GM18505 (cell line): ENCODE measurements around the gene KCNJ2.

Experiments used
- ATAC-seq: cut with Tn5 transposase; IDR thresholded peaks from one replicate; pipeline ENCODE4 v1.9.1; 2021; ENCODE audit not compliant: unreplicated experiment
- POLR2A ChIP-seq: IDR thresholded peaks from 4 replicates; pipeline ENCODE4 v1.6.1; 2011; ENCODE audit warnings: borderline replicate concordance; ENCODE audit not compliant: insufficient read depth, insufficient read length; ENCODE audit errors: extremely low read depth

Gene KCNJ2

DNA sequence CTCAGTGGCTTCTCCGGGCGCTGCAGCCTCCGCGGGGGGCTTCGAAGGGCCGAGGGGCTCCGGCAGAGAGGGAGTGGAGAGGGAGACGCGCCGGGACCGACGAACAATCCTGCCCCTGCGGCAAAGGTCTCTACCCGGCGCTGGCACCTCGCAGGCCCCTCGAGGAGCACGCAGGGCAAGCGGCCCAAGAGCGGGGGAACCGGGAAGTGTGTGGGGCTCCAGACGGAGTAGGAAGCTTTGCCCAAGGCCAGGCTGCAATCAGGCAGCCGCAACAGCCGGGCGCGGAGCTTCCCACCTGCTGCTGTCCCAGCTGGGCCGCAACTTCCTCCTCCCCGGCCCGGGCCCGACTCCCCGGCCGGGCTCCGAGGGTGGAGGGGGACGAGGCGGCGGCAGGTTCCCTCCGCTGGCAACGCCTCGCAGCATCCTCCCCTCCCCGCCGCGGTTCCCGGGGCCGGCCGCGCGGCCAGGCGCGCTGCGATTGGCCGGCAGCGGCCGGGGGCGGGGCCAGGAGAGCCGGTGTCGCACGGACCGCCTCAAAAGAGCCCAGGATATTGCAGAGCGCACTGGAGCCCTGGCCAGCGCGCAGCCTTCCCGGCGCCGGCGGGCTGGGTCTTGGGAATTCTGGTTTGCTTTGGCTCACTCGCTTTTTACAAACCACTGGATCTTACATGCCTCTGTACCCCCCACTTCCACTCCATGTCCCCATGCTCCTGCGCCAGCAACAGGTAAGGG lies at the start of gene KCNJ2:
Gene KCNJ2 (plus strand): TSS at position 556 of the 732 bp plus-strand sequence. CDS start 5,508 bp downstream, outside the sequence.
- peak; percentile 97 for ATAC-seq

GRCh38 chr17:70119545-70119944 lies 49.8 kb upstream of the KCNJ2 start:
- TF ChIP-seq POLR2A = no peak
- no peak for ATAC-seq

More for the DNA sequence above, at the start of gene KCNJ2:
- no peak for TF ChIP-seq POLR2A

DNA sequence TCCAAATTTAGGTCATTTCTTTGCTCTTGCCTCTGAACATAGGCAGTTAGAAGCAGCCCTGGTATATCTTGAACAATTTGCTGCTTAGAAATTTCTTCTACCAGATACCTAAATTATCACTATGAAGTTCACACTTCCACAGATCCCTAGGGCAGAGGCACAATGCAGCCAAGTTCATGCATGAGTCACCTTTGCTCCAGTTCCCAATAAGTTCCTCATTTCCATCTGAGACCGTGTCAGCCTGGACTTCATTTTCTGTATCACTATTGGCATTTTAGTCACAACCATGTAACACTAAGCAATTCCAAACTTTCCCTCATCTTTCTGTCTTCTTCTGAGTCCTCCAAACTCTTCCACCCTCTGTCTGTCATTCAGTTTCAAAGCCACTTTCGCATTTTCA lies 49.3 kb upstream of the KCNJ2 start:
- TF ChIP-seq POLR2A = no peak

GRCh38 chr17:70120425-70120824 lies 48.9 kb upstream of the KCNJ2 start:
- no peak for TF ChIP-seq POLR2A
- peak; percentile 55 for ATAC-seq

More for the DNA sequence above, 49.3 kb upstream of the KCNJ2 start:
- no peak for ATAC-seq

DNA sequence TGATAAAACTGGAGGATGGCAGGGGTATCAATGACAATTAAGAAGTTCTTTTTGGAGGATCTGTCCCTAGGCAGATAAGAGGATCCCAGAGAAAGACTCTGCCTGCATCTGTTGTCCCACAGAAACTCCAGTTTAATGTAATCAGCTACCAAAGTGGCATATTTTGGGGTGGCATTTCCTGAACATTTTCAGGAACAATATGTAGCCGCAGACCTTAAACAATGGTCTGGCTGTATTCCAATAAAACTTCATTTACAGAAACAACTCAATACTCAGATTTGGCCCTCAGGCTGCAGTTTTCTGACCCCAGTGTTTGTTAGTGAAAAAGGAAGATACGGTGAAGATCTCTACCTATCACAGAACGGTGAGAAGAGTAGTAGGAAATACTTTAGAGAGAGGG lies 48.2 kb upstream of the KCNJ2 start:
- TF ChIP-seq POLR2A = no peak
- ATAC-seq = no peak

GRCh38 chr17:70123193-70123592 lies 46.1 kb upstream of the KCNJ2 start:
- no peak for ATAC-seq
- TF ChIP-seq POLR2A = no peak

- ATAC-seq = no peak
- TF ChIP-seq POLR2A = no peak
These were observed 44.6 kb upstream of the KCNJ2 start for GRCh38 chr17:70124723-70125122.

GRCh38 chr17:70127221-70127873 lies 42.0 kb upstream of the KCNJ2 start:
- TF ChIP-seq POLR2A = no peak
- ATAC-seq = no peak

DNA sequence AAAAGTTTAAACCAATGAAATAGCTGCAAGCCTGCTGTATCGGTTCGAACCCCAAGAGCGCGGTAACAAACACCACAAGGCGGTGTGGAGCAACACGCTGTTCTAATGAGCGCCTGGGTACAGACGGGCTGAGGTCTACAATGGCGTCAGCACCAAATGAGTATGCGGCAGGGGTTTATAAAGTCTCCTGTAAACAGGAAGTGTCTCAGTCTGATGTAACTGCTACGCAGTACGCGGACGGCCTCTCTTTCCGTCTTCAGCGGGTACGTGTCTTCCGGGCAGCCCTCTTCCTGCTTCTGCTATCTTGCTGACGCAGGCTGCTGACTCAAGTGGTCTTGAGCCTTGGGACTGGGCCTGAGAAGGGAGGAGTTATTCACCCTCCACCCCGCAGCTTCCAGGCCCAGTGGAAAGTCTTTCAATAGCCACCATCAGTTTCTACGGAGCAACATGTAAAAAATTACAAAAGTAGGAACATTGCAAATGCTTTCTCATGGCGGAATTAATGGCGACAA lies 40.5 kb upstream of the KCNJ2 start:
- ATAC-seq = no peak
- no peak for TF ChIP-seq POLR2A

DNA sequence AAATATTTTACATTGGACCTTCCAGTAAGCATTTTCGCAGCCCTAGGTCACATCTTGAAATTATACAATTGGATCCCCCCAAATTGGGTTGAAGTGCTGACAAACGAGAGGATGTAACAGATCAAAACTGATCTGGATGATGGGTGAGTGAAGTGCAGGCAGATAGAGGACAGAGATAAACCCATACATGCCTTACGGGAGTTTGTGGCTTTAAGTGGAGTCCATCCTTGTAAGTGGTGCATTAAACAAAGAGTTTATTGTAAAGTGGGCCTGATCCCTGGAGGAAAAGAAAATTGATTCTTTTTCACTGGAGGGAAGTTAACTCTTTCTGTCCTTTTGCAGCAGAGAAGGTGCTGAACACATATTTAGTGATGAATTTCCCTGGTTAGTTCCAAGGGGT lies 39.0 kb upstream of the KCNJ2 start:
- TF ChIP-seq POLR2A = no peak
- no peak for ATAC-seq

GRCh38 chr17:70132505-70132904 lies 36.8 kb upstream of the KCNJ2 start:
- no peak for ATAC-seq
- no peak for TF ChIP-seq POLR2A

DNA sequence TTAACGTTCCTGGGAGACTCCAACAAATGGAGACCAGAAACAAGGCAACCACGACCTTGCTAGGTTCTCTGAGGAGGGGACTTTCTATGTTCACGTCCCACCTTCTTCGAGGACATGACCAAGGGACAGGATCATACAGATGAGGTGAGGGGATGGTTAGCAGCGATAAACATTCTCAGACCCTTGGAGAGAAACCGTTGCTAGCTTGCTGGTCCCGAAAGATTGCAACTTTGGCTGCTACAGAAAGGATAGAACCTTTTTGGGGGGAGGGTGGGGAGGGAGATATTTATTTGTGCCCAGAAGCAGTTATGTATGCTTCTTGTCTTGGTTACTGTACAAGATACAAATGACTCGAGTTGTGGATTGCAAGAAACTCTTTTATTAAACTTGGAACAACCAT lies 35.3 kb upstream of the KCNJ2 start:
- ATAC-seq = no peak
- no peak for TF ChIP-seq POLR2A

GRCh38 chr17:70134777-70135176 lies 34.6 kb upstream of the KCNJ2 start:
- no peak for TF ChIP-seq POLR2A
- ATAC-seq = no peak

GRCh38 chr17:70136131-70136530 lies 33.2 kb upstream of the KCNJ2 start:
- no peak for TF ChIP-seq POLR2A
- ATAC-seq = no peak
